ENCODE measurements around the gene RAI1. TPM values are rescaled to one million over a fixed set of nuclear protein-coding genes. Genes with fewer than 3 reads are reported as not detected.

Gene RAI1
- total RNA-seq, 1 donor from 2014 or later: 39.1 TPM

DNA sequence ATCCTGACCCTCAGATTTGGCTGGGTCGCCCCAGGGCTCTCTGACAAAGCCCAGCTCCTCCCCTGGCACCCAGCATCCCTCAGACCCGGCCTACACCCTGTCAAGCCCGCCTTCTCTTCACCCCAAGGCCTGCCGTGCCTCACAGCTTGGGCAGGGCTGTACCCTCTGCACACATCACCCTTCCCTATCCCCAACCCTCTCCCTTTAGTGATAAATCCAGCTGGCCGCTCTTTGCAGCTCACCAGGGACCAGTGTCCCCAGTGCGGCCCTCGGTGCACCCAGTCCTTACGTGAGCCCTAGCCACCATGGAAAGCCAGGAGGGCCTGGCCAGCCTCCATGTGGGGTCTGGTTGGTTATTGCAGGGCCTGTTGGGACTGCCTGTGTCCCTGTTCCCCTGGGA is 74.5 kb downstream of the RAI1 start:
- H3K4me1 ChIP-seq (ENCODE audit: insufficient read depth, low read length): peaks cover 22% of the 10 kb centered on the region
- no peak overlapping the region for H3K27ac ChIP-seq (ENCODE audit: low read depth, low read length)
- no peak overlapping the region for H3K9ac ChIP-seq (ENCODE audit: low read length)
- no peaks in the 10 kb centered on the region for H3K9me3 Mint-ChIP-seq (ENCODE audit: unreplicated experiment)
- H3K4me1 Mint-ChIP-seq (ENCODE audit: low read depth, unreplicated experiment): peaks cover 22% of the 10 kb centered on the region
- DNase-seq (ENCODE audit: low read depth): no peak
- no peak for TF ChIP-seq CTCF (IDR thresholded peaks at IDR 0.05; ENCODE audit: insufficient read depth, low read depth, low read length)
- no peak for TF ChIP-seq EZH2 (IDR thresholded peaks at IDR 0.05; ENCODE audit: insufficient read depth, low read length)
- H3K36me3 ChIP-seq (ENCODE audit: insufficient read depth, low read length): no peaks in the 10 kb centered on the region
- H3K4me3 Mint-ChIP-seq (ENCODE audit: unreplicated experiment): no peak overlapping the region
- H3K79me2 ChIP-seq (ENCODE audit: insufficient read depth, low read length): peaks cover 81% of the 10 kb centered on the region
- no peak for FAIRE-seq
- H3K9me3 ChIP-seq (ENCODE audit: insufficient read depth, low read depth, low read length): no peaks in the 10 kb centered on the region
- H4K20me1 ChIP-seq (ENCODE audit: insufficient read depth, low read length): peaks cover 53% of the 10 kb centered on the region
- no peak overlapping the region for H3K27ac Mint-ChIP-seq (ENCODE audit: unreplicated experiment)
- H3K36me3 Mint-ChIP-seq (ENCODE audit: low read depth, unreplicated experiment): peaks cover 2% of the 10 kb centered on the region
- no peaks in the 10 kb centered on the region for H3K27me3 ChIP-seq (ENCODE audit: insufficient read depth, low read length)
- no peak overlapping the region for H3K4me3 ChIP-seq (ENCODE audit: insufficient read depth, low read depth, low read length)
- no peaks in the 10 kb centered on the region for H3K27me3 Mint-ChIP-seq (ENCODE audit: low read depth, unreplicated experiment)
- no peak overlapping the region for H2AFZ ChIP-seq (ENCODE audit: low read depth, low read length)
- no peak overlapping the region for H3K4me2 ChIP-seq (ENCODE audit: low read length)

DNA sequence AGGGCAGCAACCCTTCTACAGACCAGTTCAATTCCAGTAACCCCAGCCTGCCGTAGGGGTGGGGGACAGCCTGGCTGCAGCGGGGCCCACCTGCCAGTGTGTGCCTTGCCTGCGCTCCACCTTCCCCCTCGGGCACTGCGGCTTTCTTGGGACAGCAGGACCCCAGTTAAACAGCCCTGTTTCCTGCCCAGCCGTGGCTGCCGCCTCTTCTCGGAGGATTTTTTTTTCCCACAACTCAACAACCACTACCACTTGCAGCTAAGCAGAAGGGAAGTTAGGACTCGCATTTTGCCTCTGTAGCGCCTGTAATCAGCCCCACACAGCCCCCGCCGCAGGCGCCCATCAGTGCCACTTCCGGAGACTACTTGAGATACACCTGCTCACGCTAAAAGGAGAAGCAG is 76.1 kb downstream of the RAI1 start:
- H3K27ac Mint-ChIP-seq (ENCODE audit: unreplicated experiment): no peak overlapping the region
- TF ChIP-seq EZH2 (IDR thresholded peaks at IDR 0.05; ENCODE audit: insufficient read depth, low read length): no peak
- TF ChIP-seq CTCF (IDR thresholded peaks at IDR 0.05; ENCODE audit: insufficient read depth, low read depth, low read length): no peak
- no peak for FAIRE-seq
- H2AFZ ChIP-seq (ENCODE audit: low read depth, low read length): no peak overlapping the region
- H3K4me1 ChIP-seq (ENCODE audit: insufficient read depth, low read length): peaks cover 11% of the 10 kb centered on the region
- H3K27ac ChIP-seq (ENCODE audit: low read depth, low read length): no peak overlapping the region
- H3K4me3 Mint-ChIP-seq (ENCODE audit: unreplicated experiment): no peak overlapping the region
- no peak for DNase-seq (ENCODE audit: low read depth)
- H3K36me3 Mint-ChIP-seq (ENCODE audit: low read depth, unreplicated experiment): peaks cover 2% of the 10 kb centered on the region
- H3K27me3 Mint-ChIP-seq (ENCODE audit: low read depth, unreplicated experiment): no peaks in the 10 kb centered on the region
- H4K20me1 ChIP-seq (ENCODE audit: insufficient read depth, low read length): peaks cover 65% of the 10 kb centered on the region
- H3K9me3 Mint-ChIP-seq (ENCODE audit: unreplicated experiment): no peaks in the 10 kb centered on the region
- no peak overlapping the region for H3K9ac ChIP-seq (ENCODE audit: low read length)
- H3K9me3 ChIP-seq (ENCODE audit: insufficient read depth, low read depth, low read length): no peaks in the 10 kb centered on the region
- H3K4me1 Mint-ChIP-seq (ENCODE audit: low read depth, unreplicated experiment): peaks cover 20% of the 10 kb centered on the region
- H3K36me3 ChIP-seq (ENCODE audit: insufficient read depth, low read length): no peaks in the 10 kb centered on the region
- H3K79me2 ChIP-seq (ENCODE audit: insufficient read depth, low read length): peaks cover 82% of the 10 kb centered on the region
- no peak overlapping the region for H3K4me2 ChIP-seq (ENCODE audit: low read length)
- H3K27me3 ChIP-seq (ENCODE audit: insufficient read depth, low read length): no peaks in the 10 kb centered on the region
- H3K4me3 ChIP-seq (ENCODE audit: insufficient read depth, low read depth, low read length): no peak overlapping the region

DNA sequence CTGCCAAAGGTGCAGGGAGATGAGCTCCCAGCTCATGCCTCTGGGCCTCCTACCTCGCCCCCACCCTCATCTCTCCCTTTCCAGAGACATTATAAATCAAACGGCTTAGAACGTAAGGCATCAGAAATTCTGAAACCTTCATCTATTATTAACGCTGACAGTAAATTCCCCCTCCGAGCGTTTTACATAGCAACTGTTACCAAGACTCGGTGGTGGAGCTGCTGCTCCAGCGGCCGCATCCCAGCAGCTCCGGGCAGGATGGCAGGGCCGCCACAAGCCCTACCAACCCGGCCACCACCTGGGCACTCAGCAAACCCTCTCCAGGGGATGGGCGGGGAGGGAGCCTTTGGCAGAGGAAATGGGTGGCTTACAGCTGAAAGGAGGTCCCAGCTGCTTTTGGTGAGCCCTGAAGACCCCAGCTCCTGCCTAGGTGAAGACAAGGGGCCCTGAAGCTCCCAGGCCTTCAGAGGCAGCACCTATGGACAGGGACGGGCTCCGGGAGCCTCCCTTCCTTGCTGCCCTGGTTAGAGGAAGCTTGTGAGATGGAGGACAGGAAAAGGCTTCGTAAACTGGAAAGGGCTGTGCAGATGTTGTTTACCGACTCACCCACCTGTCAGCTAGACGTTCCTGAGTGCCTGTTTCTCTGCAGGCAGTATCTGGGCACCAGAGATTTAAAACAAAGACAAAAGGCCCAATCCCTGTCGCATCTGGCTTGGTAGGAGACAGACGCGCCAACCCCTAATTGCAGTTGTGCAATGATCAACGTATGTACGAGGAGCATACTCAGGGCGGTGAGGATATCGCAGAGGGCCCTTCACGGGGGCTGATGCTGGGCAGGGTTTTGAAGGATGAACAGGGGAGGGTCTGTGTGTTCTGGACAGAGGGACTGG is 76.9 kb downstream of the RAI1 start:
- Histone ChIP-seq H3K4me1 (ENCODE audit: insufficient read depth, low read length) (peaks cover 3% of the 10 kb centered on the region), H3K4me3 (ENCODE audit: insufficient read depth, low read depth, low read length) (no peak overlapping the region), H3K36me3 (ENCODE audit: insufficient read depth, low read length) (no peaks in the 10 kb centered on the region), H3K79me2 (ENCODE audit: insufficient read depth, low read length) (peaks cover 77% of the 10 kb centered on the region), H3K27ac (ENCODE audit: low read depth, low read length) (no peak overlapping the region), H4K20me1 (ENCODE audit: insufficient read depth, low read length) (peaks cover 73% of the 10 kb centered on the region), H3K4me2 (ENCODE audit: low read length) (no peak overlapping the region), H2AFZ (ENCODE audit: low read depth, low read length) (no peak overlapping the region), H3K9me3 (ENCODE audit: insufficient read depth, low read depth, low read length) (no peaks in the 10 kb centered on the region), H3K27me3 (ENCODE audit: insufficient read depth, low read length) (no peaks in the 10 kb centered on the region), H3K9ac (ENCODE audit: low read length) (no peak overlapping the region)
- H3K27me3 Mint-ChIP-seq (ENCODE audit: low read depth, unreplicated experiment): no peaks in the 10 kb centered on the region
- no peak for TF ChIP-seq CTCF (IDR thresholded peaks at IDR 0.05; ENCODE audit: insufficient read depth, low read depth, low read length)
- H3K36me3 Mint-ChIP-seq (ENCODE audit: low read depth, unreplicated experiment): peaks cover 2% of the 10 kb centered on the region
- peaks cover 21% of the 10 kb centered on the region for H3K4me1 Mint-ChIP-seq (ENCODE audit: low read depth, unreplicated experiment)
- DNase-seq (ENCODE audit: low read depth): no peak
- no peak overlapping the region for H3K4me3 Mint-ChIP-seq (ENCODE audit: unreplicated experiment)
- FAIRE-seq: no peak
- H3K9me3 Mint-ChIP-seq (ENCODE audit: unreplicated experiment): no peaks in the 10 kb centered on the region
- no peak overlapping the region for H3K27ac Mint-ChIP-seq (ENCODE audit: unreplicated experiment)
